GM21737 (cell line): ENCODE results near the gene KCNH3.
"Not testable (repeated sequence)": the region's sequence is repeated elsewhere in the genome, so short reads cannot be mapped to it uniquely, and the experiment has no call there.

Source experiments
- ATAC-seq: cut with Tn5 transposase; IDR thresholded peaks from one replicate; pipeline ENCODE4 v1.9.1; 2021; ENCODE audit warnings: mild to moderate bottlenecking, moderate library complexity; ENCODE audit not compliant: unreplicated experiment

KCNH3 gene

GRCh38 chr12:49524660-49525324 is 14.0 kb upstream of the KCNH3 start:
- ATAC-seq, result no peak

DNA sequence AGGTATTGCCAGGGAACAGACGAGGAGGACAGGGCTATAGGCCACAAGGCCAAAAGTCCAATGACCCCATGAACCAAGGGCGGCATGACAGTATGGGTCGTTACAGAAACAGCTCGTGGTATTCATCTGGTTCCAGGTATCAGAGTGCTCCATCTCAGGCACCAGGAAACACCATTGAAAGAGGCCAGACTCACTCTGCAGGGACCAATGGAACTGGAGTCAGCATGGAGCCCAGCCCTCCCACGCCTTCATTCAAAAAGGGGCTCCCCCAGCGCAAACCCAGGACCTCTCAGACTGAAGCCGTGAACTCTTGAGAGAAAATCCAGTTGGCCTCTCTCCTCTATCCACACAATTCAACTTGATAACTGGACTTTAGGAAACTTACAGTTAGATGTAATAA is 12.9 kb upstream of the KCNH3 start:
- no peak for ATAC-seq

DNA sequence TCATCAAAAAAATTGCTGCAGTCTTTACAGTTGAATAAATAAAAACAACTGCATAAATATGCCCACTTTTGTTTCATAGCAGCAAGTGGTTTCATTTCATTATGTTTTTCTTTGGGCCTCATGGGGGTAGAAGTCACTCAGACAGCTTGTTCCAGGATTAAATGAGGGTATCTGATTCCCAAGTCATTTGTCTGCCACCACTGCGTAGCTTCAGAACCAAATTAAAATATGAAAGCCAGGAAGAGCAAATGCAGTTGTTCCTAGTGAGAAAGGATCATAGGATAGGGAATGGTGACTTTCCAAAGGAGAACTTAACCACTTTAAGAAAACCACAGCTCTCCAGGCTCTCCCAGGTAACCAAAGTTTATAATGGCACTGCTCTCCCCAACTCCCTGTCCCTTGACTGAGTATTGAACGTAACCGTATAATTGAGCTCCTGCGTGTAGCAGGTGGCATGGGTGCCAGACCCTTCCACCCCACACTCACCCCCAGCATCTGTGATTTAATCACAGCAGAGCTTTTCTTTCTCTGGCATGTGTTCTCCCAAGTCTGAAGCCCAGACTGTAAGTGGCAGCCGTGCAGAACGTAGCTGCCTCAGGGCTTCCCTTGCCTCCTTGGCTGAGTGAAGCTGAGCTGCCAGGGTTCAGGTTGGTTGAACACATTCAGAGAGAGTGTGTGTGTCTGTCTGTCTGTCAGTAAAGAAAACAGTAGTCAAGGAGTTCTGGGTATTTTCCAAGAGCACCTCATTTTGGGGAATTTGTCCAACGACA is 11.3 kb upstream of the KCNH3 start:
- no peak for ATAC-seq

- ATAC-seq, result no peak
Observed at GRCh38 chr12:49529414-49529813, 9.4 kb upstream of the KCNH3 start.

GRCh38 chr12:49531745-49532144 is 7.1 kb upstream of the KCNH3 start:
- no peak for ATAC-seq

GRCh38 chr12:49533331-49533730 is 5.5 kb upstream of the KCNH3 start:
- ATAC-seq, result no peak

DNA sequence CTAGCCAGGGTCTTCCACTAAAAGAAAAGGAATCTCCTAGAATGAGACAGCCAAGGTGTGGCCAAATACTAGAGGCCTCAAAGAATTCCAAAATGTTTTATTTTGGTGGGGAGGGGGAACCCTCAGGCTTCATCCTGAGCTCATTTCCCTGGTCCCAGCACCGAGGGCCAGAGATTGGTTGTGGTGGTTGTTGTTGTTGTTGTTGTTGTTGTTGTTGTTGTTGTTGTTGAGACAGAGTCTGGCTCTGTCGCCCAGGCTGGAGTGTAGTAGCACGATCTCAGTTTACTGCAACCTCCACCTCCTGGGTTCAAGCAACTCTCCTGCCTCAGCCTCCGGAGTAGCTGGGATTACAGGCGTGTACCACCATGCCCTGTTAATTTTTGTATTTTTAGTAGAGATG is 4.7 kb upstream of the KCNH3 start:
- ATAC-seq, result not testable (repeated sequence)

DNA sequence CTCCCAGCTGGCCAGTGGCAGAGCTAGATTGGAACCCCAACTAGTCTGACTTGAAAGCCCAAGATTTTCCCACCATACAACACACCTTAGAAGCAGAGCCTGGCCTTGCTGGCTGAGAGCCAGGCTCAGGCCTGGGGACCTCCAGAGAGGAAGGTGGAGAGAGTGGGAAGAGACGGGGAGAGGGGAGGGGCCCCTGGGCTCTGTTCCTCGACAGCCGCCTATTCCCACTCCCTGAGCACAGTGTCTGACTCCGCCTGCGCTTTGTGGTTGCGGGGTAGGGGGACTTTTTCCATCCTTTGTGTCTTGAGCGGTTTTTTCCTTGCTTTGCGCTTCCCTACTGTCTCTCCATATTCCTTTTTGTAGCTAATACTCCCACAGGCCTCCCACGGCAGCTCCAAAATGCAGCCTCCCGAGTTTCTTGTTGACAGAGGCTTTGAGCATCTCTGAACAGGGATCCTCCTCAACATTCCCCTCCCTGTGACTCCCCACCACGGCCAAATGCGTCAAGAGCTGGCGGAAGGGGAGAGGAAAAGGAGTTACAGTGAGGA is 4.0 kb upstream of the KCNH3 start:
- ATAC-seq, result no peak

- ATAC-seq, result no peak
Observed at GRCh38 chr12:49535921-49536525, 2.8 kb upstream of the KCNH3 start.

- no peak for ATAC-seq
Observed at GRCh38 chr12:49536526-49537071, 2.2 kb upstream of the KCNH3 start.

GRCh38 chr12:49537231-49537751 is 1.5 kb upstream of the KCNH3 start:
- ATAC-seq, result no peak

GRCh38 chr12:49537752-49538509 is 899 bp upstream of the KCNH3 start:
- ATAC-seq, result no peak

DNA sequence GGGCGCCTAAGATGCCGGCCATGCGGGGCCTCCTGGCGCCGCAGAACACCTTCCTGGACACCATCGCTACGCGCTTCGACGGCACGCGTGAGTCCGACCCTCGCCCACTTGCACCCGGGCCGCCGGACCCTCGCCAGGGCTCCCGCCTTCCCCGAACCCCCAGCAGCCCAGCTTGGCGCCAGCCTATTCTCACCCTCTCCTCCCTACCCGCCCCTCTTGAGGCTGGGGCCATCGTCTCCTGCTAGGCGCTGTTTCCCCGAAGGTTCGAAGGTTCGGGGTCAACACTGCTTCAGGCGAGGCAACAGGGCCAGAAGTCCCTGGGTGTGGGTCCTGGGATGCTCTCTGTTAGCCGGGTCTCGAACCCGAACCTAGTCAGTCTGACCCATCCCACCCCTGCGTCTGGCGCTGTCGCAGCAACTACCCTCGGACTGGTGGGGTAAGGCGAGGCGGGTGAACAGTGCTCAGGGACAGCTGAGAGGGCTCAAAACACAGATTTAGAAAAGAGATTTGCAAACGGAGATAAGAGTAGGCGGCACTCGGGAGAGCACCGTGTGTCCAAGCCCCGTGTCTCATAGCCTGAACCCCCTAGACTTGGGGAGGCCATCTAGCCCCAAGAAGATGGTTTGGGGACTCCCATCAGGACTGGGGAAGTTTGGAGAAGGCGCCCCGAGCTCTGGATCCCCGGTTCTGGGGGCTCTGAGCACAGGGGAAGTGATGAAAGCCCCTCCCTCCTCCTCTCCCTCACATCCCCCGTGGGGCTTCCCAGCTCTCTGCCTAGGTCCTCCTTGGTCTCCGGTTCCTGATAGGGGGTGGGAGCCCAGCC is 787 bp downstream of the KCNH3 start:
- ATAC-seq, result no peak

DNA sequence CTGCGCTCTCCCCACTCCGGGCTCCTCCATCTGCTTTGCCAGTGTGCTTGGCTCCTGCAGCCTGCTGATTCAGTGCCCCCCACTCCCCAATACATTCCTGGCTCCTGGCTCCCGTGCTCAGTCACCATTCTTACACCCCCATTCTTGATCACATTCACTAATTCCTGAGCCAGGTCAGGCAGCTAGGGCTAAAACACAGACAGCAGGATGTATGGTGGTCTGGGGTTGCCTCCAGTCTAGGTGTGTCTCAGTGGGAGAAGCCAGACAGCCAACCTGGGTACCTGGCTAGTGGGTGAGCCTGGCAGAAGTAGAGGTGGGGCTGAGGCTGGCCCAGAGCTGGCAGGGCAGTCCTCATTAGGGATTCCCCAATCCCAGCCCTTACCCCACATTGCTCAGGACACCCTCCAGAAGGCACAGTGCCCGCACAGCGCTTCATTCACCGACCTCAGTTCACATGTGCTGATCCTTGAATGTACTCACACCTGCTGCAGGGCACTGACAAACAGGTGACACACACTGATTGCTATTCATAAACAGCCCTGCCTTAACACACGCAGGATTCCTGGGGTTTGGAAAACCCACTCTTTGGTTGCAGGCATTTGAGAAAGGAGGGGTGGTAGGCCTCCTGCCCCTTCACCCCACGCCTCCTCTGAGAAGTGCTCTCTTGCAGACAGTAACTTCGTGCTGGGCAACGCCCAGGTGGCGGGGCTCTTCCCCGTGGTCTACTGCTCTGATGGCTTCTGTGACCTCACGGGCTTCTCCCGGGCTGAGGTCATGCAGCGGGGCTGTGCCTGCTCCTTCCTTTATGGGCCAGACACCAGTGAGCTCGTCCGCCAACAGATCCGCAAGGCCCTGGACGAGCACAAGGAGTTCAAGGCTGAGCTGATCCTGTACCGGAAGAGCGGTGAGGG is 1.7 kb downstream of the KCNH3 start:
- ATAC-seq, result no peak

- ATAC-seq, result no peak
Observed at GRCh38 chr12:49541140-49541861, 2.5 kb downstream of the KCNH3 start.

DNA sequence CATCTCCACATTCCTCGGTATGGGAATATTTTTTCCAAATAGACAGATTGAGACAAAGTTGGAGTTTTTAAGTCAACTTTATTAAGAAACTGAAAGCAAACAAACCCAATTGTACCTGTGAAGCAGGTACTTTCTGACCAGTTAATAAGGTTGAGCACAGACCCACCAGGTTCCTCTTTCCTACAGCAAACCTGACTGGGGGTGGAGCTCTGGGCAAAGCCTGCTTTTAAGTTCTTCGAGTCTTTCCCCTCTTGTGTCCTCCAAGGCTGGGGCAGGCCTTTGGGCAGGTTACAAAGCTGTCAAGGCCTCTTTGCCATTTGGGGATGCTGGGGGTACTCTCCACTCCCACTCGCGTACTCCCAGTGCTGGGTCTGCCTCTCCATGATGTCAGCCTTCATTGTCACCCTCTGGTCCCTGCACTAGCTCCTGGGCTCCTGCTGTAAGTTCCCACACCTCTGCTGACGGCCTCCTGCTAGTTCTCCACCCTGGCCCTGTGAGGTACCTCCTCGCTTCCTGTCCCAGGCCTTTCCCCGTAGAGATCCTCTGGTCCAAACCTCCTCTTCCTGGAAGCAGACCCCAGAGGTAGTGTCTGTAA is 3.2 kb downstream of the KCNH3 start:
- no peak for ATAC-seq

- no peak for ATAC-seq
Observed at GRCh38 chr12:49542592-49543160, 3.8 kb downstream of the KCNH3 start.
